GM12865 (cell line): ENCODE results near the gene RPS3A.
"Not testable (repeated sequence)": the region's sequence is repeated elsewhere in the genome, so short reads cannot be mapped to it uniquely, and the experiment has no call there.

Experiments used
- DNase-seq: peaks from one replicate; pipeline ENCODE4 v3.0.0; 2010; ENCODE audit warnings: low read depth
- H3K4me3 ChIP-seq: 2 replicates; pipeline ENCODE4 v1.5.1; 2011; ENCODE audit warnings: mild to moderate bottlenecking, low read depth, low read length, control low read depth
- TF ChIP-seq, protein P1 (sequence below): IDR thresholded peaks from 2 replicates; pipeline ENCODE4 v1.5.1; 2011; ENCODE audit warnings: low read length, control low read depth, low read depth, inconsistent platforms; ENCODE audit not compliant: insufficient read depth; ENCODE audit errors: missing control alignments

Gene RPS3A

DNA sequence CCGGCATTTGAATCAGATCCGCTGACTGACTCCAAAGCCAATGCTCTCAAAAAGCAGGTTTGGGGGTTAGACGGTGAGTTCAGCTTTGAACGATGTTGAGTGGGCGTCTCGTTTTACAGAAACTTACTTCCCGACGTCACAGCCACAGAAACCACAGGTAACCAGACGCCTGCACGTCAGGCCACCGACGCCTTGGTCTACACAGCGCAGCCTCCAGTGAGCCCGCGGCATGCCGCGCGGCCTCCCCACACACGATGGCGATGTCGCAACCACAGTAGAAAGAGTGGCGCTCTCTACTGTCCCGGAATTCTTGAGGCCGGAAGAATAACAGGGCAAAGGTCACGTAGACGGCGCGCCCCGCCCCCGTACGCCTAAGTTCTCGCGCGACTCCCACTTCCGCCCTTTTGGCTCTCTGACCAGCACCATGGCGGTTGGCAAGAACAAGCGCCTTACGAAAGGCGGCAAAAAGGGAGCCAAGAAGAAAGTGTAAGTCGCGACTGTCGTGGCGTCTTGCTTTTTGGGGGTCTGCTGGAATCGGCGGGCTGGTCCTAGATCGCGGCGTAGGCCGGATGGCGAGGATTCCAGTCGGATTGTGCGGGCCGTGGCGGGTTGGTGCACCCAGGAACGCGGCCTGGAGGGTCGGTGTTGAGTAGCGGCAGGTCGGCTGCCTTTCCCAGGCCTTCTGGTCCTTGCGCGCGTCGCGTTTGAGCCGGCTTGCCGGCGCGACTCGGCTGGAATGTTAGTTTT lies at the start of gene RPS3A:
Gene RPS3A (plus strand): TSS at position 400 of the 747 bp plus-strand sequence. CDS start 25 bp downstream, at position 425.
- DNase-seq = peak; percentile 99
- H3K4me3 ChIP-seq = peak within 1 kb of the TSS; percentile 71
- TF ChIP-seq, protein P1, sequence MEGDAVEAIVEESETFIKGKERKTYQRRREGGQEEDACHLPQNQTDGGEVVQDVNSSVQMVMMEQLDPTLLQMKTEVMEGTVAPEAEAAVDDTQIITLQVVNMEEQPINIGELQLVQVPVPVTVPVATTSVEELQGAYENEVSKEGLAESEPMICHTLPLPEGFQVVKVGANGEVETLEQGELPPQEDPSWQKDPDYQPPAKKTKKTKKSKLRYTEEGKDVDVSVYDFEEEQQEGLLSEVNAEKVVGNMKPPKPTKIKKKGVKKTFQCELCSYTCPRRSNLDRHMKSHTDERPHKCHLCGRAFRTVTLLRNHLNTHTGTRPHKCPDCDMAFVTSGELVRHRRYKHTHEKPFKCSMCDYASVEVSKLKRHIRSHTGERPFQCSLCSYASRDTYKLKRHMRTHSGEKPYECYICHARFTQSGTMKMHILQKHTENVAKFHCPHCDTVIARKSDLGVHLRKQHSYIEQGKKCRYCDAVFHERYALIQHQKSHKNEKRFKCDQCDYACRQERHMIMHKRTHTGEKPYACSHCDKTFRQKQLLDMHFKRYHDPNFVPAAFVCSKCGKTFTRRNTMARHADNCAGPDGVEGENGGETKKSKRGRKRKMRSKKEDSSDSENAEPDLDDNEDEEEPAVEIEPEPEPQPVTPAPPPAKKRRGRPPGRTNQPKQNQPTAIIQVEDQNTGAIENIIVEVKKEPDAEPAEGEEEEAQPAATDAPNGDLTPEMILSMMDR = peak; percentile 88

GRCh38 chr4:151052785-151053184 lies 46.6 kb upstream of the RPS3A start:
- no peak for DNase-seq
- H3K4me3 ChIP-seq = no peak overlapping the region
- TF ChIP-seq, protein P1 = no peak

DNA sequence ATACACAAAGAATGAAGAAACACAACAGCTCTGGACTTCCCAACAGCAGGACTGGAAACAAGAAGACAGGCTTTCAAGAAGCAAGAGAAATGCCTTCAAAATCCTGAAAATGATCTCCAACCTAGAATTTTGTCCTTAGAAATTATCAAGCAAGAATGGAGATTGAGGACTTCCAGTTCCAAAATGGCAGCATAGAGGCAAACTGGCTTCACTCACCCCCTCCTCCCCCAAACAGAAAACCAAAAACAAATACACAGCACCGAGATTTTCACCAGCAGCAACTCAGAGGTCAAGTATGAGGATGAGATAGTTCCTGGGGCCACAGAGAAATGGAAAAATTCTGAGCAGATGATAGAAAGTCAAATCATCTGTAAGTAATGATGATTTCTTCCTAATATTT lies 43.9 kb upstream of the RPS3A start:
- DNase-seq = no peak
- TF ChIP-seq, protein P1 = no peak
- no peak overlapping the region for H3K4me3 ChIP-seq

DNA sequence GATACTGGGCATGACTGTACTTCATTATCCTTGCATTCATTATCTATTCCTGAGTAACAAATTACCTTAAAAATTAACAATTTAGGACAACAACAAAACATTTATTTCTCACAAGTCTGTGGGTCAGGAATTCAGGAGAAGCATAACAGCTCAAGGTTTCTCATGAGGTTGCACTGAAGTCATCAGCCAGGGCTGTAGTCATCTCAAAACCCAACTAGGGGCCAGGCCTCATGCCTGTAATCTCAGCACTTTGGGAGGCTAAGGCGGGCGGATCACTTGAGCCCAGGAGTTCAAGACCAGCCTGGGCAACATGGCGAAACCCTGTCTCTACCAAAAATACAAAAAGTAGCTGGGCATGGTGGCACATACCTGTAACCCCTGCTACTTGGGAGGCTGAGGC lies 36.3 kb upstream of the RPS3A start:
- DNase-seq, H3K4me3 ChIP-seq: not testable (repeated sequence)

- DNase-seq = no peak
- TF ChIP-seq, protein P1 = no peak
- H3K4me3 ChIP-seq = no peak overlapping the region
Measured at GRCh38 chr4:151067316-151067970, 32.0 kb upstream of the RPS3A start.

DNA sequence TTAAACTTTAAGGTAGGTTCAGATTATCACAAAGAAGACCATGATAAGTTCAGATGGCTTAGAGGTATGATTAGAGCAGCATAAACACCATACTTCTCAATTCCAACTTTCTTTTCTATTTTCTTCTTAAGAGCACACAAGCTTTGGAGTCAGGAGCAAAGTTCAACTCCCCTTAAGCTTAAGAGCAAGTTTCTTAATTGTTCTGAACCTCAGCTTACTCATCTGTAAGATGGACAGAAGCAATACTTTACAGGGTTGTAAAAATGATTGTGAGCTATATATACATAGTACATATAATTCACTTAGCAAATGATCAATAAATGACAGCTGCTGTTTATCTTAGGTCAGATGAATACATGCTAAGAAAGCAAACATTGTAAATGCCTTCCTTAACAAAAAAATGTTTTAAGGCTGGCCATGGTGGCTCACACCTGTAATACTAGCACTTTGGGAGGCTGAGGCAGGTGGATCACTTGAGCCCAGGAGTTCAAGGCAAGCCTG lies 25.0 kb upstream of the RPS3A start:
- no peak for DNase-seq
- TF ChIP-seq, protein P1 = no peak
- H3K4me3 ChIP-seq = no peak overlapping the region

DNA sequence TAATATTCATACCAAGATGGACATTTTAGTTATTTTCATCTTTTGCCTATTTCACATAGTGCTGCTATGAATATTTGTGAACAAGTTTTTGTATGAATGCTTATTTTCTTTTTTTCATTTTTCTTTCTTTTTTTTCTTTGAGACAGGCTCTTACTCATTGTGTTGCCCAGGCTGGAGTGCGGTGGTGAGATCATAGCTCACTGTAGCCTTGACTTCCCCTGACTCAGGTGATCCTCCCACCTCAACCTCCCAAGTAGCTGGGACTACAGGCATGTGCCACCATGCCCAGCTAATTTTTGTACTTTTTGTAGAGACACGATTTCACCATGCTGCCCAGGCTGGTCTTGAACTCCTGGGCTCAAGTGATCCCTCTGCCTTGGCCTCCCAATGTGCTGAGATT lies 21.4 kb upstream of the RPS3A start:
- not testable (repeated sequence) for DNase-seq, H3K4me3 ChIP-seq

DNA sequence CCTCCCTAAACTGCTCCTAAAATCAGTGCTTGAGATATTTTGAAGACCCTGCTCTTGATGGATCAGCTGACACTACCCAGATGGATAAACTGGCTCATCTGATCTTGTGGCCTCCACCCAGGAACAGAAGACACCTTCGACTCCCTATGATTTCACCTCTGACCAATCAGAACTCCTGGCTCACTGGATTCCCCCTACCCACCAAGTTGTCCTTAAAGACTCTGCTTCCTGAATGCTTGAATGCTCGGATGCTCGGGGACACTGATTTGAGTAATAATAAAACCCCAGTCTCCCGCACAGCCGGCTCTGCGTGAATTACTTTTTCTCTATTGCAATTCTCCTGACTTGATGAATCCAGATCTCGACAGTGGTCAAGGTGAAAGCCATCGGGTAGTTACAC lies 12.0 kb upstream of the RPS3A start:
- TF ChIP-seq, protein P1 = no peak
- no peak for DNase-seq
- no peak overlapping the region for H3K4me3 ChIP-seq
